ENCODE data around the gene RCN2. TPM values are rescaled to one million over a fixed set of nuclear protein-coding genes. Genes with fewer than 3 reads are reported as not detected.

The RCN2 gene
- total RNA-seq, 4 donors from 2014 or later, result 27.6 to 44.1 (median 41.8) TPM

- intact Hi-C loops (cut with DNase I), result no loop called here
- TF ChIP-seq POLR2A (IDR thresholded peaks at IDR 0.05) (no peak), CTCF (IDR thresholded peaks at IDR 0.05) (no peak)
- Histone ChIP-seq H3K36me3 (no peaks in the 10 kb centered on the region), H3K4me3 (no peak overlapping the region), H3K4me1 (no peaks in the 10 kb centered on the region), H3K27me3 (peaks cover 0 to 7% (median 0%) of the 10 kb centered on the region in 4 donors), H3K9me3 (no peaks in the 10 kb centered on the region), H3K27ac (no peak overlapping the region)
- DNase-seq, result no peak
- 73 to 96% methylated on average over 3 to 10 of the region's 18 CpGs for WGBS, 2 donors
Measured at GRCh38 chr15:76978522-76979330, 47.2 kb downstream of the RCN2 start.

- intact Hi-C loops (cut with DNase I), result no loop called here
- Histone ChIP-seq H3K27me3 (peaks cover 0 to 7% (median 0%) of the 10 kb centered on the region in 4 donors), H3K9me3 (no peaks in the 10 kb centered on the region), H3K27ac (no peak overlapping the region), H3K36me3 (no peaks in the 10 kb centered on the region), H3K4me3 (no peak overlapping the region), H3K4me1 (no peaks in the 10 kb centered on the region)
- TF ChIP-seq POLR2A (IDR thresholded peaks at IDR 0.05), result no peak
- DNase-seq, result no peak
- 89 to 95% methylated on average over 20 of the region's 23 CpGs for WGBS, 2 donors
Measured at GRCh38 chr15:76979331-76979925, 47.9 kb downstream of the RCN2 start.

- TF ChIP-seq CTCF (IDR thresholded peaks at IDR 0.05), result no peak
- no peak for TF ChIP-seq POLR2A (IDR thresholded peaks at IDR 0.05)
- intact Hi-C loops (cut with DNase I), result no loop called here
- H3K9me3 ChIP-seq, result no peaks in the 10 kb centered on the region
- H3K36me3 ChIP-seq, result no peaks in the 10 kb centered on the region
- no peaks in the 10 kb centered on the region for H3K4me1 ChIP-seq
- whole genome bisulfite sequencing, 2 donors, result 72 to 77% methylated on average over 3 to 4 of the region's 7 CpGs
- H3K4me3 ChIP-seq, result no peak overlapping the region
- H3K27ac ChIP-seq, result no peak overlapping the region
- DNase-seq, result no peak
- peaks cover 0 to 7% (median 0%) of the 10 kb centered on the region in 4 donors for H3K27me3 ChIP-seq
Measured at GRCh38 chr15:76979996-76980520, 48.5 kb downstream of the RCN2 start.

- Histone ChIP-seq H3K4me3 (no peak overlapping the region), H3K9me3 (no peaks in the 10 kb centered on the region), H3K4me1 (no peaks in the 10 kb centered on the region), H3K36me3 (no peaks in the 10 kb centered on the region), H3K27ac (no peak overlapping the region), H3K27me3 (peaks cover 0 to 7% (median 0%) of the 10 kb centered on the region in 4 donors)
- no peak for DNase-seq
- intact Hi-C loops (cut with DNase I), result no loop called here
- 83 to 92% methylated on average over 5 to 9 of the region's 9 CpGs for WGBS, 2 donors
- TF ChIP-seq POLR2A (IDR thresholded peaks at IDR 0.05) (no peak), CTCF (IDR thresholded peaks at IDR 0.05) (no peak)
Measured at GRCh38 chr15:76982356-76982755, 50.8 kb downstream of the RCN2 start.

GRCh38 chr15:76982756-76983155 lies 51.2 kb downstream of the RCN2 start:
- Histone ChIP-seq H3K36me3 (no peaks in the 10 kb centered on the region), H3K27me3 (peaks cover 0 to 7% (median 0%) of the 10 kb centered on the region in 4 donors), H3K27ac (no peak overlapping the region), H3K9me3 (no peaks in the 10 kb centered on the region), H3K4me3 (no peak overlapping the region), H3K4me1 (peaks cover 0 to 4% (median 0%) of the 10 kb centered on the region in 3 donors)
- 76 to 85% methylated on average over 3 to 5 of the region's 6 CpGs for WGBS, 2 donors
- intact Hi-C loops (cut with DNase I), result no loop called here
- TF ChIP-seq POLR2A (IDR thresholded peaks at IDR 0.05) (no peak), CTCF (IDR thresholded peaks at IDR 0.05) (no peak)
- DNase-seq, result no peak

All from esophagus squamous epithelium (tissue), 5 donors.